Mammary epithelial cell (primary cell): Measurements from ENCODE around the gene ELK4.

Experiments used
- CTCF ChIP-seq, 2 donors: IDR thresholded peaks in 1 of 2; conservative IDR thresholded peaks in 1 of 2; 2 replicates each; pipeline ENCODE4 v1.5.1; 2011 to 2012; ENCODE audit warnings: inconsistent platforms in 2 of 2, low read length in 2 of 2, mild to moderate bottlenecking in 2 of 2, control low read depth in 1 of 2, low read depth in 1 of 2; ENCODE audit not compliant: insufficient read depth in 1 of 2; ENCODE audit errors: extremely low read depth in 1 of 2
- EZH2 ChIP-seq: IDR thresholded peaks from 2 replicates; pipeline ENCODE4 v1.6.1; 2012; ENCODE audit warnings: low read length, inconsistent platforms, borderline replicate concordance

- TF ChIP-seq CTCF (conservative IDR thresholded peaks at IDR 0.05 in 1 of 2, IDR thresholded peaks at IDR 0.05 in 1 of 2; ENCODE audit: extremely low read depth in 1 of 2, insufficient read depth in 1 of 2, low read depth in 1 of 2, low read length in 2 of 2): no peak
- TF ChIP-seq EZH2: no peak
These were observed 38.3 kb downstream of the ELK4 start for GRCh38 chr1:205593532-205593931.
